Stimulated activated CD8-positive, alpha-beta memory T cell treated with anti-CD3 and anti-CD28 coated beads, Interleukin-4, amount 100 ng/mL, for 24 hours (primary cell): ENCODE data around the gene UNC93B1.
A peak's percentile ranks its signal among the peaks of the same experiment; 100 is the strongest.
"Not testable (repeated sequence)": the region's sequence is repeated elsewhere in the genome, so short reads cannot be mapped to it uniquely, and the experiment has no call there.

Experiments
- DNase-seq: peaks from one replicate; pipeline ENCODE4 v3.0.0-alpha.2; 2020; ENCODE audit warnings: low read depth

UNC93B1 gene

DNA sequence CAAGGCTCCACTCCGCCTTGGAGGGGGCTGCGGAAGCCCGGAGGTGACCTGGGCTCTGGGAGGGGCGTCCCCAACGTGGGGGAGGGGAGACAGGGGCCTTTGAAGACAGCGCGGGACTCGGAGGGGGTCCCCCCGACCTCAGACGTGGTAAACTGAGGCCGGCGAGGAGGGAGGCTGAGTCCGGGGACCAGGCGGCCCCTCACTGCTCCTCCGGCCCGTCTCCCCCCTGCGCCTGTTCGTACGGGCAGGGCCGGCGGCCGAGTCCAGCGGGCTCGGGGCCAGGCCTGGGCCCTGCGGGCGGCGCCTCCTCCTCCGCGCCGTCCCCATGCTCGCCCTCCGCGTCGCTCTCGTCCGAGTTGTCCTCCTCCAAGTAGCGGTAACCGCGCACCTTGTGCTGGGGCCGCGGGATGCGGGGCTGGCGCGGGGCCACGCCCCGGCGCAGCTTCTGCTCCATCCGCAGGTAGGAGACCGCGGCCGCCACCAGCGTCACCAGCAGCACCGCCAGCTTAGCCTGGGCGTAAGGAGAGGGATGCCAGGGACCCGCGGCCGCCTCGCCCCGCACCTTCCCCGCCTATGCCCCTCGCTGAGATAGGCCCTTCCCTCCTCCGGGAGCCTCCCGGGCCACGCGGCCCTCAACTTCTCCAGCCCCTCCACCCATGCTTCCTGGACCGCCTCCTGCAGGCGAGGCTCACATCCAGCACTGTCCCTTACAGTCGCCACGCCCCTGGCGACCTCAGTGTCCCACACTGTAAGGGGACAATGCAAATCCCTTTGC lies 12.4 kb downstream of the UNC93B1 start:
- not testable (repeated sequence) for DNase-seq

DNA sequence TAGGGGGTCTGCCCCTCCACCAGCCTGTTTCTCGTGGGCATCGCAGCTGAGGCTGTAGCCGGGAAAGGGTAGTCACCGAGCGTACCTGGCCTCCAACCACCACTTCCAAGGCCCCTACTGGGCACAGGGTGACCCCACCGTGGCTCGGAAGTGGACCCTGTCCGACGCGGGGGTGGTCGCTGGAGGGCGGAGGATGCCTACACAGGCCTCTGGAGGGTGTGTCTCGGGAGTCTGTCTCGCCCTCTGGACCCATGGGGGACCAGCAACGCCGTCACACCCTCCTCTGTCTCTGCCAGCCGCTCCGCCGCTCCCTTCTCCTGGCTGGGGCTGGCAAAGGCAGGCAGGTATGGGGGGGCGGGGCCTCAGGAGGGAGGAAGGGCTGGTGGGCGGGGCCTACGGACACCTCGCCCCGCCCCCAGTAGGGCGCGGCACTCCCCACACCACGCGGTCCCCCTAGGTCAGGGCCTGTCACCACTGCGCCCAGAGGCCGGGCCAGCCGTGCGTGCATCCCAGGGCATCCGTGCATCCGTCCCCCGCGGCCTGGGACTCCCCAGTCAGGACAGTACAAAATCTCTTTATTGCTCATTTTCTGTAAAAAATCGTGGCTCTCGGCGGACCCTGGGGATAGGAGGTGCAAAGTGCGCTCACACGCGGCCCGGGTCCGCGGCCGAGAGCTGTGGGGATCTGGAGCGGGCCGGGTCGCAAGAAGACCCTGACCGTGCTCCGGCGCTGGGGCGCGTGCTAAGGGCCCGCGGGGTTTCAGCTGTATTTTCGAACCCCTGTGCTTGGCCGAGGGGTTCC lies 13.2 kb downstream of the UNC93B1 start:
- DNase-seq, result not testable (repeated sequence)

DNA sequence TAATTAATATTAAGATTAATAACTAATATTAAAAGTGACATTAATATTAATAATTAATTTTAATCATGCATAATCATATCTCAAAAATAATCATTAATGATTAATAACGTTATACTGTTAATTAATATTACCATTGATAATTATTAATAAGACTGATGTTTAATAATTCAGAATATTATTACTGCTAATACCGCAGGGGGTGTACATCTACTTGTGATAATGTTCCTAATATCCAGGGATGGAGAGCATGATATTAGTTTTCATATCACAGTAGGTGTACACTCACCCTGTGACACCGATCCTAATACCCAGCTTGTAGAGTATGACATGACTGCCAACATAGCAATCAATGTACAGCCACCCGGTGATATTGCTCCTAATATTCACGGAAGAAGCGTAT lies 18.6 kb downstream of the UNC93B1 start:
- not testable (repeated sequence) for DNase-seq

DNA sequence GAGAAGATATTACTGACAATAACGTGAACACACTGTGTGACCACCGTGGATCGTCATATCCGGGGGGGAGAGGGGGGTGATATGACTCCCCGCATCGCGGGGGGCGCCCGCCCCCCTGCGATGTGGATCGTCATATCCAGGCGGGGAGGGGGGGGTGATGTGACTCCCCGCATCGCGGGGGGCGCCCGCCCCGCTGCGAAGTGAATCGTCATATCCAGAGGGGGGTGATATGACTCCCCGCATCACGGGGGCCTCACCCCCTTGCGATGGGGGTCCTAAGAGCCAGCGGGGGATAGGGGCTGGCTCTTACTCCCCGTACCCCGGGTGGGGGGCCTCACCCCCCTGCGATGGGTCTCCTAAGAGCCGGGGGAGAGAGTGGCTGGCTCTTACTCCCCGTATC lies 19.9 kb downstream of the UNC93B1 start:
- DNase-seq, result no peak

DNA sequence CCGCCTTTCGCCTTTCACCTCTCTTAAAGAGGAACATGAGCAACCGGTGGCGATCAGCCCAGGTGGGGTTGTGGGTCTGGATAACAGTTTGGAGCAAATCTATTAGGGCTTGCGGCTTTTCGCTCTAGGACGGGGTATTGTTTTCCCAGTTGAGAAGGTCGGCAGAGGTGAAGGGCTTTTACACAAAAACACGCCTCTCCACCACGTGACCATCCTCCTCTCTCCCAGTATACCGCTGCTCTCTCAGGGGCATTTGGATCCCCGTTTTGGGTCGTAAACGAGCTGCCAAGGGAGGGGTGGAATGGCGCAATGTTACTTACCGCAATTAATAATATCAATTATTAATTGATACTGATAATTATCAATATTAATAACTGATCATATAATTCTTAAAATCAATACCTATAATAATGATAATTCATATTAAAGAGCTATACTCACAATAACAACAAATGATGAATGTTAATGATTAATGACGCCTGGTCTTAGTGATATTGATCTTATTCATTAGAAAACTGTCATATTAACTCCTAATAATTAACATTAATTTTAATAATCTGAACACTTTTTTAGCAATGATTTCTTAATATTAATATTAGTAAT lies 21.5 kb downstream of the UNC93B1 start:
- not testable (repeated sequence) for DNase-seq

DNA sequence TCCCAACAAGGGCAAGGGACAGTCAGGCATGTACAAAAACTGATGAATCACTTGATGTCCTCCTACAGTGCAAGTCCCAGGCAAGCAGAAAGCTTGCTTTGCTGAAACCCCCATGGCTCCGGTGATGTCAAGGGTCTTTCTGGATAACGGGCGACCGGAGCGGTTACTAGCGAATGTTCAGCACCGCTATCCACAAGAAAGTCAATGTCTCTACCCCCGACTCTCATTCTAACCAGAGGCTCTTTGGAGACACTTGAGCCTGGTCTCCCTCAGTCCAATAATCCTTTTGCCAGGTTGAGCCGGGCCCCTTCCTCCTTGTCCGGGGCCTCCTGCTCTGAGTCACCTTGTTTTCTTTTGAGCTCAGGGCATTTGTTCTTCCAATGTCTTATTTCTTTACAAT lies 22.7 kb downstream of the UNC93B1 start:
- DNase-seq, result not testable (repeated sequence)

DNA sequence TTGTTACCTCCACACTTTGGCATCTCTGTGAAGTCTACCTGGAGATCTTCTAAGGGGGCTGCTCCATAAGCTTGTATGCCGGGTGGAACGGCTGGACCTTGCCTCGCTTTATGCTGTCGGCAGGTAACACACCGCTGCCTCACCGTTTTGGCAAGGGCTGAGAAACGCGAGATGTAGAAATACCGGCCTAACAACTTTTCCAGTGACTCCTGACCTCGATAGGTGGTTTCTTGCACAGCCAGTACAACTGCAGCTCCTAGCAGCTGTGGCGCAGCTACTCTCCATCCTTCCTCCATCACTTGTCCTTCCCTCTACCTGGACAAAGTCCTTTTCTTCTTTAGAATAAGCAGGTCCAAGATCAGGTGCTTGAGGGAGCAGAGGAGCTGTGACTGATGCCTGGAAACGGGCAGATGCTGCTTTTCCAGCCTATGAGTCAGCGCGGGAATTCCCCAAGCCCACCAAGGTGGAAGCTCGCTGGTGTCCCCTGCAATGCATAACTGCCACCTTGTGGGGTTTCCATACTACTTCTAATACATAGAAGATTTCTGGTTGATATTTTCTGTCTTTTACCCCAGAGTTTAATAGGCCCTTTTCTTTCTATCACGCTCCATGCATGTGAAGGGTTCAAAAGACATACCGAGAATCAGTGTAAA lies 25.0 kb downstream of the UNC93B1 start:
- DNase-seq, result not testable (repeated sequence)

DNA sequence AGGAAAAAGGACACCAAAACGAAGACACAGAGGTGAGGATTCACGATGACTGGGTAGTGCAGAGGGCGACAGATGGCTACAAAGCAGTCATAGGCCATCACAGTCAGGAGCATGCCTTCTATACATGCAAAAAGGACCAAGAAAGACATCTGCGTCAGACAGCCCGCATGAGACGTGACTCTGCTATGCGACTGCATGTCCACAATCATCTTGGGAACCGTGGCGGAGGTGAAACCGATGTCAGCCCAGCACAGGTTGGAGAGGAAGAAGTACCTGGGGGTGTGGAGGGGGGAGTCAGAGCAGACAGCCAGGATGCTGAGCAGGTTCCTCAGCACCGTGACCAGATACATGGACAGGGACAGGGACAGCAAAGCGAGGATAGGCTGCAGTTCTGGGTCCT lies 29.2 kb downstream of the UNC93B1 start:
- DNase-seq, result not testable (repeated sequence)

DNA sequence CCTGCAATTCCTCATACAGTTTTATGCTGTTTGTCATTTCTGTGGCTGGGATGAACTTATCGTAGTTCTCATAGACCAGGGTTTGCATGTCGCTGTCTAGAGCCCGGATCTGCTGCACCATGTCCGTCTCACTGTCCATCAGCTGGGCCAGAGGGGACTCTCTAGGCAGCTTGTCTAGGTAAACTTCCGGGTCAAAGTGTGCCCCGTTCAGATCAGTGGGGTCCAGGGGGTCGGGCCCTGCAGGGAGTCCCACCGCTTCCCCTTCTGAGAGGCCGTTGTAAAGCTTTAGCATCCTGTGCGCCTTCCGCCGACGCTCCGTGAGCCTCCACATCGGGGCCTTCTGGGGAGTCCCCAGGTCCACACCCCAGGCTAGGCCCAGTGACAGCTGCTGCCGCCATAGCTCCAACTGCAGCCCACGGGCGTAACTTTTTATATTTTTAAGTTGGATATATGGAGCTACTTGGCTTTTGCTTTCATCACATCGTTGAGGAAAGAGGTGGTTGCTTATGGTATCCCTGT lies 38.0 kb downstream of the UNC93B1 start:
- not testable (repeated sequence) for DNase-seq

DNA sequence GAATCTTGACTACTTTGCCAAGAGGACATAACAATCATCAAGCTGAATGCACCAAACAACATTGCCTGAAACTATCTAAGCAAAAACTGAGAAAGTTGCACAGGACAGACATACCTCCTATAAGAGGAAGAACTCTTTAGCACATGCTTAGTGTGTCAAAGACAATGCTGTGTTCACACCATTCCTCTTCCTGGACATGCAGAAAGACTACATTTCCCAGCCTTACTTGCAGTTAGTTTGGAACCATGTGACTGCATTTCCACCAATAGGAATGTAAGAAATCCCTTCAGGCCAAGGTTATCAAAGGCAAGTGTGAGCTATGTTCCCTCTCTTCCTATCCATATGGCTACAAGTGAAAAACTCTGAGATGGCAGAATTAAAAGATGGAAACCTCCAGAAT lies 39.2 kb downstream of the UNC93B1 start:
- not testable (repeated sequence) for DNase-seq

DNA sequence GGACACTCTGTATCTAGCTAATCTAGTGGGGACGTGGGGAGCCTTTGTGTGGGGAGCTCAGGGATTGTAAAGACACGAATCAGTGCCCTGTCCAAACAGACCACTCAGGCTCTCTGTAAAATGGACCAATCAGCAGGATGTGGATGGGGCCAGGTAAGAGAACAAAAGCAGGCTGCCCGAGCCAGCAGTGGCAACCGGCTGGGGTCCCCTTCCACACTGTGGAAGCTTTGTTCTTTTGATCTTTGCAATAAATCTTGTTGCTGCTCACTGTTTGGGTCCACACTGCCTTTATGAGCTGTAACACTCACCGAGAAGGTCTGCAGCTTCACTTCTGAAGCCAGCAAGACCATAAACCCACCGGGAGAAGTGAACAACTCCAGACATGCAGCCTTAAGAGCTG lies 40.0 kb downstream of the UNC93B1 start:
- DNase-seq, result not testable (repeated sequence)

DNA sequence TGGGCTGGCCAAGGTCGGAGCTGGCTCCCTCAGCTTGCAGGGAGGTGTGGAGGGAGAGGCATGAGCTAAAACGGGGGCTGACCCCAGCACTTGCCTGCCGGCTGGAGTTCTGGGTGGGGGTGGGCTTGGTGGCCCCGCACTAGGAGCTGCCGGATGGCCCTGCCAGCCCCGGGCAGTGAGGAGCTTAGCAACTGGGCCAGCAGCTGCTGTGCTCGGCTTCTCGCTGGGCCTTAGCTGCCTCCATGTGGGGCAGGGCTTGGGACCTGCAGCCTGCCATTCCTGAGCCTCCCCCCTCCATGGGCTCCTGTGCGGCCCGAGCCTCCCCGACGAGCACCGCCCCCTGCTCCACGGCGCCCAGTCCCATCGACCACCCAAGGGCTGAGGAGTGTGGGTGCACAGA lies 40.7 kb downstream of the UNC93B1 start:
- DNase-seq, result not testable (repeated sequence)

DNA sequence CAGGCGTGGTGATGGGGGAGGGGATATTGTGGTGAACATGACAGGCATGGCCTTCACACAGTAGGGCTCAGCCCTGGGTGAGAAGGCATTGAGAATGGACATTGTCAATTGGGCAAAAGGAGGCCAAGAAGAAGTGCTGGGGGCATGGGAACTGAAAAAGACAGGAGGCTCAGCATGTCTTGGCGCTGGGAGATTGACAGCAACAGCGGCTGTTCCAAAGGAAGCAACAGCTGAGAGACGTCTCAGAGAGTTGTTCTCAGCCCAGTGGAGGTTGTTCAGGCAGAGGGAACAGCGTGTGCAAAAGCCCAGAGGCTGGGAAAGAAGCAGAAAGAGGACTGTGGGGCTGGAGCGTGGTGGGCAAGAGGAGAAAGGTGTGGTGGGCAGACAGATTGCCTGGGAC lies 47.7 kb downstream of the UNC93B1 start:
- DNase-seq, result not testable (repeated sequence)

DNA sequence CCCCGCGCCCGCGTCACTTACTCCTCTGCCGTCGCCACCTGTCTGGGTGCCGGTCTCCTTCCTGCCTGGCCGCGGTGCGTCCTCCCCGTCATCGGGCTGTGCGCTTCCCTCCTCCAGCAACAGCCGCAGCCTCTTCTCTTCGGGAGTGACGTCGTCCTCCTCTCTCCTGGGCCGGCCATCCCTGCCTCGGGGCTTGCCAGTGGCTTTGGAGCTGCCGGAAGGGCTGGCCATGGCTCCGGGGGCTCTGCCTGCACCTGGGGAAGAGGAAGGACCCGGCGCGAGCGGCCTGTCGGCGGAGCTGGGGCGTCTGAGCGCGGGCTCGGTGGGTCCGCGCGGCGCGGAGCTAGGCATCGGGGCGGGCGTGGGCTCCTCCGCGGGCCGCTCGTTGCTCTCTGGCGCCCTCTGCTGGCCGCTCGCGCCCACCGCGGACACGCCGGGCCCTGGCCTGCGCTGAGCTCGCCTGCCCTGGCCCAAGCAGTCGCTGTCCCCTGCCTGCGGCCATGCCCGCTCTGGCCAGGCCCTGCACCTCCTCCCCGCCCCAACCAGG lies 48.4 kb downstream of the UNC93B1 start:
- DNase-seq, result peak; percentile 68

DNA sequence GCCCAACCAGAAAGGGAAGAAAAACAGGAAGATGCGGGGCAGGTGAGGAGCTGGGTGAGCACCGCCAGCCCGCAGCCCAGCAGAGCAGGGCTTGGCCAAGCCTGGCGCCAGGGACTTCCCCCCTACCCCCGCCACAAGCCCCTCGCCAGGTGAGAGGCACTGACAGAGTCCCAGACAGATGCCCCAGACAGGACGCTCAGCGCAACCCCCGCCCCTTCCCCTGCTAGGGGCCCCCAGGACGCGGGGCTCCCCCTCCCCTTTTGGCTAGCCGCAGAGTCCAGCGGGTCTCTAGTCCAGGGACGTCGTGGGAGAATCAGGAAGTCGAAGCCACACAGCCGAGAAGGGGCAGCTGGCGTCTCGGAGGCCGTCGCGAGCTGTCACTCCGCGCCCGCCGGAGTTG lies 48.9 kb downstream of the UNC93B1 start:
- DNase-seq, result not testable (repeated sequence)

DNA sequence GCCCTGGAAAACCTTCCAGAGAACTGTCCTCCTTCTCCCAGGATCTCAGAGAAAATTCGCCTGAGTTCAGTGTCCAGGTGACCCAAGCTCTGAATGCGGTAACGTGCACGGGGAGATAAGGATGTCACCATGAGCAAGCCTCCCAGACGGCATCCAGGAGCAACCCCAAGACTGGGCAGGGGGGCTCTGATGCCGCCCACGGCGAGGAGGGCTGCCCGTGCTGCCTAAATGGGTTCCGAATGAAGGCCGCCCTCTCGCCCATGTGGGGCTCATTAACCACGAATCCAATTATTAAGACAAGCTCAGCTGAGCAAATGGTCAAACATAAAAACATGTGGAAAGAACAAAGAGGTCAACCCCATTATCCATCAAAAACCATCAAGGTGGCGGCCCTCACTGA lies 49.6 kb downstream of the UNC93B1 start:
- DNase-seq, result not testable (repeated sequence)

DNA sequence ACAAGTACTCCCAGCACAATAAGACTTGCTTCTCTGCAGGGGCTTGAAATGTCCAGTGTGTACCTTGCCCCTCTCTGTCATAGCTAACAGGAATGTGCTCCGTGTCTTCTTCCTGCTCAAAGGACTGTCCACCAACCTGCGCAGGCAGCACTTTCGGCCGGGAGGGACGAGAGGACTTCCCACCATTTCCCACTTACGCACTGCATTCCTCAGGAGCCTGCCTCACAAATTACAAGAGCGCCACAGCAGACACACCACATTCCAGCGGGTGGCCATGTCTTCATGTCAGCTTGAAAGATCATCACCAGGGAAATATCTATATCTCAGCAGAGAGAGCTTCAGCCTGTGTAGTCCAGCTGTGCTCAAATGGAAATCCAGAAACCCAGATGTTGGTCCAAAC lies 53.2 kb downstream of the UNC93B1 start:
- not testable (repeated sequence) for DNase-seq

DNA sequence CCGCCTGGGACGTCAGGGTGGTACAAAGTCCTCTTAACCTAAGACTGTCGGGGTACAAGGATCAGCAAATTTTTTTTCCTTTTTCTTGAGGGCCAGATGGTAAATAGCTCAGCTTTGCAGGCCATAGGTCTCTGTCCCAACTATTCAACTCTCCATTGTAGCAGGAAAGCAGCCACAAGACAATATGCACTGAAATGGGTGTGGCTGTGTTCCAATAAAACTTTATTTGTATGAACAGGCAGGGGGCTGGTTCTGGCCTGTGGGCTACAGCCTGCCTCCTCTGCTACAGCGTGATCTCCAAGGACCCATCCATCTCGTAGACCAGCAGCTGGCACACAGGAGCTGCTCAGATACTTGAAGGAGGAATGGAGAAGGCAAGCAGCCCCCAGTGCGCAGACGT lies 56.1 kb downstream of the UNC93B1 start:
- DNase-seq, result not testable (repeated sequence)

DNA sequence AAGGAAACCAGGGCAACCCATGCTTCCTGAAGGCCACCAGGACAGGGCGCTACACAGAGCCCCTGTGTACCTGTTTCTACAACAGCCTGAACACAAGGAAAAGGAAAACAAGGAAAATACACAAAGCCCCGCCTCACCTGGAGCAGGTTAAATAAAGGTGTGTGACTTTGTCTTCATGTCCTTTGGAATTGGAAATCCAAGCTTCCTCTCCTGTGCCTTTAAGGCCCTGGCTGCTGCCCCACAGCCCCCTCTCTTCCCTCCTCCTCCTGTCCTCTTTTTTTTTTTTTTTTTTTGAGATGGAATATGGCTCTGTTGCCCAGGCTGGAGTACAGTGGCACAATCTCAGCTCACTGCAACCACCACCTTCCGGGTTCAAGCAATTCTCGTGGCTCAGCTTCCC lies 57.5 kb downstream of the UNC93B1 start:
- DNase-seq, result not testable (repeated sequence)

DNA sequence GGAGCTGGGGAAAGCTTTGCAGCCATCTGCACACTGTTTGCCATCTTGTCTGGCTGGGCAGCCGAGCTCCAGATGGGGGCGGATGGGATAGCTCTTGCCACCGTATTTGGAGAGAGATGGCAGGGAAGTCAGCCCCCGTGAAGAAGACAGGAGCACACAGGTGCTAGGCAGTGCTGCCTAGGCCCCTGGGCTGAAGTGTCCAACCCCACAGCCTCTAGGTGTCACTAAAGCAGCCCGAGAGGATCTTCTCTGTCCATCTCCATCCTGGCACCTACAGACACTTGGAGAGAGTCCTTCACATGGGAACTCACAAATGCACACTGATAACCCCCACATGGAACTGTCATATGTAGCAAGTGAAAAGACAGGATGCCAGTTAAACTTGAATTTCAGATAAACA lies 60.5 kb downstream of the UNC93B1 start:
- not testable (repeated sequence) for DNase-seq
